WI38 (cell line): ENCODE measurements around the gene ICE2.

ENCODE experiments used
- H3K4me3 ChIP-seq: 2 replicates; pipeline ENCODE4 v1.5.1; 2011; ENCODE audit warnings: low read depth, mild to moderate bottlenecking, control low read depth, low read length
- CTCF ChIP-seq: IDR thresholded peaks from 2 replicates; pipeline ENCODE4 v1.5.1; 2012; ENCODE audit warnings: low read depth, mild to moderate bottlenecking, control low read depth, low read length

ICE2 gene

GRCh38 chr15:60373745-60374144 lies 105.2 kb downstream of the ICE2 start:
- no peak for TF ChIP-seq CTCF
- H3K4me3 ChIP-seq, result no peak overlapping the region

- H3K4me3 ChIP-seq, result no peak overlapping the region
- no peak for TF ChIP-seq CTCF
Measured at GRCh38 chr15:60373327-60373726, 105.6 kb downstream of the ICE2 start.

GRCh38 chr15:60372756-60373155 lies 106.2 kb downstream of the ICE2 start:
- no peak for TF ChIP-seq CTCF
- H3K4me3 ChIP-seq, result no peak overlapping the region

- no peak for TF ChIP-seq CTCF
- H3K4me3 ChIP-seq, result no peak overlapping the region
Measured at GRCh38 chr15:60372227-60372626, 106.7 kb downstream of the ICE2 start.

GRCh38 chr15:60371175-60372051 lies 107.5 kb downstream of the ICE2 start:
- peak overlapping the region; percentile 32; the same call in 1 of the 2 replicates for H3K4me3 ChIP-seq
- no peak for TF ChIP-seq CTCF

DNA sequence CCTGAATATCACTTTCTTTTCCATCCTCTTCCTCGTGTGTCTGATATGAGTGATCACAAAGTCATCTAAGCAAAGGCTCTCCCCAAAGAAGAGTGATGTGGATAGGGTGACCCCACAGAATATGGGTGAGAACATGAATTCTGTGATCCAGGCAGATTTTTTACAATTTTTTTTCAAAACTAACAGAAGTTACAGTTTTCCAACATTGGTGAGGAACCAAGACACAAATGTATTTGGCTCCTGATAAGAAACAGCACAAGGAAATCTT lies 108.1 kb downstream of the ICE2 start:
- no peak for TF ChIP-seq CTCF
- no peak overlapping the region; the same call in 1 of the 2 replicates for H3K4me3 ChIP-seq

GRCh38 chr15:60370105-60370868 lies 108.7 kb downstream of the ICE2 start:
- H3K4me3 ChIP-seq, result no peak overlapping the region
- TF ChIP-seq CTCF, result no peak
